Measurements from ENCODE around the gene SLC35G3.

GRCh38 chr17:35214631-35215273 lies 20.6 kb upstream of the SLC35G3 start:
- TF ChIP-seq CTCF (IDR thresholded peaks at IDR 0.05; ENCODE audit: low read depth, low read length, missing input control) = no peak
- no peak for TF ChIP-seq GABPA (IDR thresholded peaks at IDR 0.05 in 1 of 2, conservative IDR thresholded peaks at IDR 0.05 in 1 of 2)
- no peak for TF ChIP-seq TAF1 (conservative IDR thresholded peaks at IDR 0.05)
